DMS114 treated with DMSO at 0.1 percent for 48 hours (cell line): ENCODE results near the gene RSBN1L.
"Not testable (repeated sequence)": the region's sequence is repeated elsewhere in the genome, so short reads cannot be mapped to it uniquely, and the experiment has no call there.

Experiments
- DNase-seq: peaks from one replicate; lab custom pipeline; 2025; ENCODE audit not compliant: unreplicated experiment; lab: John Stamatoyannopoulos, UW

RSBN1L gene

DNA sequence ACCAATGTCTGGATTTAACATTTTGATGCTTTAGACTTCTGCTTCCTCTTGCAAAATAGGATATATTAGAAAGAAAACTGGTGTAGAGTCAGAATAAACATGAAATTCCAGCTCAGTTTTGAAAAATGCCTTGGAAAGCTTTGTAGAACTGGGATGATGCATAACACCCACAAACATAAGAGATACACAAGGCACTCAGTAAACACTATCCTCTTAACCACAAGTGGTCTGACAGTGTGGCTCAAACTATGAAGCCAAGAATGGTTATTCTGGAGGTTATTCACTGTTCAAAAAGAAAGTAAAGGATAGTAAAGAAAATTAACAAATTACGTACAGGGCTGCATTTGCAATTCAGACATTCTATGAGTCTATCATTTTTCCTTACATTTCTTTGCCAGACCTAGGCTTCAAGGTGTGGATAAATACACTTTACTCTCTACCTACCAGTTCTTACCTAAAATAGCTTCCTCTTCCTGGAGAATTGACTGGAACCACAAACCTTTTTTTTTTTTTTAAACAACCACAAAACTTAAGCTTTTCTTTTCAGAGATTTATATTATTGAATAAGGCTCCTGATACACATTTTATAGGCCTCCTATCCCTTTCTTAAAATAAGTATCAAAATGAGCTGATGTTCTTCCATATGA, 9.0 kb upstream of the RSBN1L start:
- no peak for DNase-seq

- DNase-seq: no peak
These were observed 8.5 kb upstream of the RSBN1L start for GRCh38 chr7:77687747-77688144.

DNA sequence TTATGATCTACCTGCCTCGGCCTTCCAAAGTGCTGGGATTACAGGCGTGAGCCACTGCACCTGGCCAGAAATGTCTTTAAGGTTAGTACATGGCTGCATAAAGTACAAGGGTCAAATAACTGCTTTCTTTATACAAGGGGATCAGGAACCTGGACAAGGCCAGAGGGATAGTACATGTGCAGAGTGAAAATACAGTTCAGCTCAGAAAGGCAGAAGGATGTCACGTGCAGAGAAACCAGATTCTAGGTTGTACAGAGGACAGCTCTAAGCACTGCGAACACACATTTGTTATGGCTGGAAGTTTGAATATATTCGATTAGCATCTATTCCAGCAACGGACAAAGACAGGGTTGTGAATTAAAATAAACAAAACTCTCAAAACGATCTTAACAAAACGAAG, 6.0 kb upstream of the RSBN1L start:
- no peak for DNase-seq

GRCh38 chr7:77691892-77692491, 4.3 kb upstream of the RSBN1L start:
- DNase-seq: no peak

DNA sequence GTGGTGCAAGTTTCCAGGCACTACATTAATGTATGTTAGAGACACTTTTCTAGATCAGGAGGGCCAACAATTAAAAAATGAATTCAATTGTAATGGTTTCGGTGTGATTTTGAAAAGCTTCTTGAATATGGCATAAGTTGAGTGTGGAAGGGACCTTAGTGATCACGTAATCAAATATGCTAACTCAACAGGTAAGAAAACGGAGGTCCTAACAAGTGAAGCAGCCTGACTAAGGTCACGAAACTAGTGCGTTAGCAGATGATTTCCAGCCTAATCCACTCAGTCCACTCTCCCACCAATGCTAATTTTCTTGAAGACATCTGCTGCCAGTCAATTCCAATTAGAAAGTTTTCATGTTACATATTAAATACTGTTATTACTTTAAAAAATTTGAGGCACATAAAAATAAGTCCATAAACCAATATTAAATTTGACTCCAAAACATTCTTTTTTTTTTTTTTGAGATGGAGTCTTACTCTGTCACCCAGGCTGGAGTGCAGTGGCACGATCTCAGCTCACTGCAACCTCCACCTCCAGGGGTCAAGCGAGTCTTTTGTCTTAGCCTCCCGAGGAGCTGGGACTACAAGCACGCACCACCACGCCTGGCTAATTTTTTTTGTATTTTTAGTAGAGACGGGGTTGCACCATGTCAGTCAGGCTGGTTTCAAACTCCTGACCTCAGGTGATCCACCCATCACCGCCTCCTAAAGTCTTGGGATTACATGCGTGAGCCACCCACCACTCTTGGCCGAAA, 2.3 kb upstream of the RSBN1L start:
- DNase-seq: no peak

DNA sequence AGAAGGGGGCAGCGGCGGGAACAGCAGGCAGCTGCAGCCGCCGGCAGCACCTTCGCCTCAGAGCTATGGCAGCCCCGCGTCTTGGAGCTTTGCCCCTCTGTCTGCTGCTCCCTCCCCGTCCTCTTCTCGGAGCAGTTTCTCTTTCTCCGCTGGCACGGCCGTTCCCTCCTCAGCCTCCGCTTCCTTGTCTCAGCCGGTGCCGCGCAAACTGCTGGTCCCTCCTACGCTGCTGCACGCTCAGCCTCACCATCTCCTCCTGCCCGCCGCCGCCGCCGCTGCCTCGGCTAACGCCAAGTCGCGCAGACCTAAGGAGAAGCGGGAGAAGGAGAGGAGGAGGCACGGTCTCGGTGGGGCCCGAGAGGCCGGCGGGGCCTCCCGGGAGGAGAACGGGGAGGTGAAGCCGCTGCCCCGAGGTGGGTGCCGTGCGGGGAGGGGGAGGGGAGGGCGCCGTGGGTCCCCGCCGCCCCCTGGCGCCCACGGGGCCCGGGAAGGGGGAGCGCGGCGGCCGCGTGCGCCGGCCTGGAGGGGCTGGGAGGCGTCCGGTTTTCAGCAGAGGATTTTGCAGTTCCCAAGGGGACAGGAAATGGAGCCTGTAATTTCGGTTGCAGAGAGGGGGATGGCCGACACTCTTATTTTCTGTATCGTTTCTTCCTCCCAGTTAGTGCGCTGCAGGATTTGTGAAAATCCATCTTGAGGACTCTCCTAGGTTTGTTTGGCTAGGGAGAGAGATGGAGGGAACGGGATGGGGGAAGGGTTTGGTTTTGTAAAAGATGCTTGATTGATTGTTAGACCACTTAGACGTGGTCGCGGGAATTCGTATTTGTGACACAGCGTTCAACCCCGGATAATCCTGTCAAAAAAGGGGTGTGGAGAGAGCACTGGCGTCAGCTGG, 630 bp downstream of the RSBN1L start:
- no peak for DNase-seq

DNA sequence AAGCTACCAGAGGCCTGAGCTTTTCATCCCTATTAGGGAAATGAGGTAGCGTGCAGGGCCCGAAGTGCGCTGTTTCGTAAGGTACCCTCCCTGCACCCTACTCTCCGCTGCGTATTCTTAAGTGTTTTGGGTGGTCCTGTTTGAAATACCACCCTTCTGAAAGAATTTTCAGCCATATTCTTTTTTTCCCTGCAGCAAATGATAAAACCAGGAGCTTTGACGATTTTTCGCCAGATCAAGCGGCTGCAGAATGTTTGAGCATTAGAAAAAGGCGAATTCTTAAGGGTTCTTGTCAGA, 1.2 kb downstream of the RSBN1L start:
- DNase-seq: no peak

DNA sequence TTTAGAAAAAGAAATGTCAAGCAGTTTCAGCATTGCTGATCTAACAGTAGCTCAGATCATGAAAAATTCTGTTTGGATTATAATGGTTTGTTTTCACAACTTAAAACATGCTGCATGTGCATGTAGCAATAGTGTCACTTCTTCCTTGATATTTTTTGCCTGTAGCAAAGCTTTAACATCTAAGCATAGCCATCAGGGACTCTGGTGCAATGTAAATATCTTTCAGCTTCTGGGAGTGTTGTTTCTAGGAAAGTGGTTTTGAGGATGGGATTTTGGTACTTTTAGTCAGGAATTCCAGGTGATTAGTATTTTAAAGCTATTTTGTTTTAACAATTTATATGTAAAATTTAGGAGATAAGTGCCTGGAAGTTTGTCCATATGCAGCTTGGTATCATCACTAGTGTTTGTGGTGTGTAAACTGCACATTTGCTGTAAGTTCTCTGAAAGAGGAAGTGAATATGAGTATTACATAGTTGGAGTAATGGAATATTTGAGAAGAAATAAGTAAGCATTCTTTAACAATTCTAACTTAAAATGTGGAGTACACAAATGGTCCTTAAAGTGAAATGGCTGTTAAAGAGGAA, 1.9 kb downstream of the RSBN1L start:
- no peak for DNase-seq

- DNase-seq: no peak
These were observed 2.8 kb downstream of the RSBN1L start for GRCh38 chr7:77699056-77699455.

GRCh38 chr7:77702513-77702912, 6.3 kb downstream of the RSBN1L start:
- DNase-seq: no peak

DNA sequence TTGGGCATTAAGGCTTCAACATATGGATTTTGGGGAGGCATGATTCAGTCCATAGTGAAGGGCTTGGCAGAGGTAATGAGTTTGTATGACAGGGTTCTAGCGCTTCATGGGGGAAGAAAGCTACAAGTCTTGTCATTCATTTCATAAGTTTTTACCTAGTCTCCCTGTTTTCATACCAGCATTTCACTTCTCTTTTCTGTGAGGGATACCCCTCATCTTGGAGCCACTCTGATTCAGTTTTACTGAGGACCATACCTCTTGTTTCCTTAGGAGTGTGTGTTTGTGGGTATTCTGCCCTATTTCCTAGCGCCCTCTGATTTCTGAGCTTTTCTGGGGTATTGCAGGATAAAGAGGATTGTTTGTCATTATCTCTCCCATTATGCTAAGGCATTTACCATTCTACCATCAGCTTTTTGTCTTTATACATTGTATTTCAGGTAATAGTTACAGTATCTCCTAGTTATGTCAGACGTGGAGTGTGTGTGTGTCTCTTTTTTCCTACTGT, 6.8 kb downstream of the RSBN1L start:
- DNase-seq: no peak

- not testable (repeated sequence) for DNase-seq
These were observed 7.4 kb downstream of the RSBN1L start for GRCh38 chr7:77703669-77704068.

GRCh38 chr7:77707504-77707992, 11.3 kb downstream of the RSBN1L start:
- DNase-seq: no peak

DNA sequence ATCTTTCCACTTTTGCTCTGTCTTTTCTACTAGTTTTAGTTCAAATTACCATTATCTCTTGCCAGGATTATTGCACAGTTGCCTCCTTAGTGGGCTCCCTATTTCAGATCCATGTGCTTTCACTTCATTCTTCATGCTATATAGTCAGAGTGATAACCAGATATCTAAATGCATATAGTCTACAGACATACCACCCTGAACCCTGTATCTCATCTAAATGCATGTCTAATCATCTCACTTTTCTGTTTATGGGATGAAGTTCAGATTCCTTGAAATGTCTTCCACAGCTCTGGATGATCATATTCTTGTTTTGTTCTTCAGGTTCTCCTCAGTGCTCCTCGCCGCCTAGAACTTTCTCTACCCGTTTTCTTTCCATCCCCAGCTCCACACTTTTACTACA, 13.8 kb downstream of the RSBN1L start:
- no peak for DNase-seq

GRCh38 chr7:77710861-77711260, 14.6 kb downstream of the RSBN1L start:
- DNase-seq: no peak

- no peak for DNase-seq
These were observed 17.9 kb downstream of the RSBN1L start for GRCh38 chr7:77714195-77714594.

DNA sequence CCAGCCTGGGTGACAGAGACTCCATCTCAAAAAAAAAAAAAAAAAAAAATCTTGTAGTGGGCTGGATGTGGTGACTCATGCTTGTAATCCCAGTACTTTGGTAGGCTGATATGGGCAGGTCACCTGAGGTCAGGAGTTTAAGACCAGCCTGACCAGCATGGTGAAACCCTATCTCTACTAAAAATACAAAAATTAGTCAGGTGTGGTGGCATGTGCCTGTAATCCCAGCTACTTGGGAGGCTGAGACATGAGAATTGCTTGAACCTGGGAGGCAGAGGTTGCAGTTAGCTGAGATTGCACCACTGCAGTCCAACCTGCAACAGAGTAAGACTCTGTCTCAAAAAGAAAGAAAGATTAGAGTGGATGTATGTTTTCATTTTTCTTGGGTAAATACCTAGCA, 18.7 kb downstream of the RSBN1L start:
- DNase-seq: not testable (repeated sequence)

- no peak for DNase-seq
These were observed 20.5 kb downstream of the RSBN1L start for GRCh38 chr7:77716804-77717203.

GRCh38 chr7:77717566-77717965, 21.3 kb downstream of the RSBN1L start:
- not testable (repeated sequence) for DNase-seq

DNA sequence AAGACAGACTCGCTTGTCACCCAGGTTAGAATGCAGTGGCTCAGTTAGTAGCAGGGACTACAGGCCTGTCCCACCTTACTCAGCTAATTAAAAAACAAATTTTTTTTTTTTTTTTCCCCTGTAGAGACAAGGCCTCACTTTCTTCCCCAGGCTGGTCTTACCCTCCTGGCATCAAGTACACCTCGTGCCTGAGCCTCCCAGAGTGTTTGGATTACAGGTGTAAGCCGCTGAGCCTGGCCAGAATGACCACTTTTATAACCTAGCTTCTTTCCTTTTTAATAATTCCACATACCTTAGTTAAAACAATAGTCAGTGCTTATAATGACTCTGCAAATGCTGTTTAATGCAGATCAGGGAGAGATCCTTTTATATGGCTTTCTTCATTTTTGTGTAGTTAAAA, 31.3 kb downstream of the RSBN1L start:
- no peak for DNase-seq
